Ishikawa (cell line): Measurements from ENCODE around the gene BTBD3.

Experiments used
- CEBPB ChIP-seq: IDR thresholded peaks from 2 replicates; pipeline ENCODE4 v1.6.1; 2012
- CREB1 ChIP-seq: IDR thresholded peaks from 2 replicates; pipeline ENCODE4 v1.6.1; 2012; ENCODE audit warnings: low read depth
- EGR1 ChIP-seq: IDR thresholded peaks from 2 replicates; pipeline ENCODE4 v1.6.1; 2012
- EP300 ChIP-seq: IDR thresholded peaks from 2 replicates; pipeline ENCODE4 v1.6.1; 2012; ENCODE audit warnings: borderline replicate concordance
- FOXM1 ChIP-seq: IDR thresholded peaks from 2 replicates; pipeline ENCODE4 v1.6.1; 2012; ENCODE audit warnings: low read depth, borderline replicate concordance
- NFIC ChIP-seq: IDR thresholded peaks from 2 replicates; pipeline ENCODE4 v1.6.1; 2012
- RAD21 ChIP-seq: IDR thresholded peaks from 2 replicates; pipeline ENCODE4 v1.6.1; 2012; ENCODE audit warnings: low read depth
- REST ChIP-seq: IDR thresholded peaks from 2 replicates; pipeline ENCODE4 v1.6.1; 2012; ENCODE audit warnings: low read depth, mild to moderate bottlenecking
- TAF1 ChIP-seq: IDR thresholded peaks from 2 replicates; pipeline ENCODE4 v1.6.1; 2012; ENCODE audit warnings: low read depth, mild to moderate bottlenecking
- TCF12 ChIP-seq: IDR thresholded peaks from 2 replicates; pipeline ENCODE4 v1.6.1; 2012; ENCODE audit warnings: low read depth
- TEAD4 ChIP-seq: IDR thresholded peaks from 2 replicates; pipeline ENCODE4 v1.6.1; 2012
- YY1 ChIP-seq: IDR thresholded peaks from 2 replicates; pipeline ENCODE4 v1.6.1; 2012; ENCODE audit warnings: low read depth
- ZBTB7A ChIP-seq: IDR thresholded peaks from 2 replicates; pipeline ENCODE4 v1.6.1; 2012; ENCODE audit warnings: low read depth
- TF ChIP-seq, protein P1 (sequence below): IDR thresholded peaks from 2 replicates; pipeline ENCODE4 v1.6.1; 2012
- TF ChIP-seq, protein P2 (sequence below): IDR thresholded peaks from 2 replicates; pipeline ENCODE4 v1.6.1; 2012

BTBD3 gene

DNA sequence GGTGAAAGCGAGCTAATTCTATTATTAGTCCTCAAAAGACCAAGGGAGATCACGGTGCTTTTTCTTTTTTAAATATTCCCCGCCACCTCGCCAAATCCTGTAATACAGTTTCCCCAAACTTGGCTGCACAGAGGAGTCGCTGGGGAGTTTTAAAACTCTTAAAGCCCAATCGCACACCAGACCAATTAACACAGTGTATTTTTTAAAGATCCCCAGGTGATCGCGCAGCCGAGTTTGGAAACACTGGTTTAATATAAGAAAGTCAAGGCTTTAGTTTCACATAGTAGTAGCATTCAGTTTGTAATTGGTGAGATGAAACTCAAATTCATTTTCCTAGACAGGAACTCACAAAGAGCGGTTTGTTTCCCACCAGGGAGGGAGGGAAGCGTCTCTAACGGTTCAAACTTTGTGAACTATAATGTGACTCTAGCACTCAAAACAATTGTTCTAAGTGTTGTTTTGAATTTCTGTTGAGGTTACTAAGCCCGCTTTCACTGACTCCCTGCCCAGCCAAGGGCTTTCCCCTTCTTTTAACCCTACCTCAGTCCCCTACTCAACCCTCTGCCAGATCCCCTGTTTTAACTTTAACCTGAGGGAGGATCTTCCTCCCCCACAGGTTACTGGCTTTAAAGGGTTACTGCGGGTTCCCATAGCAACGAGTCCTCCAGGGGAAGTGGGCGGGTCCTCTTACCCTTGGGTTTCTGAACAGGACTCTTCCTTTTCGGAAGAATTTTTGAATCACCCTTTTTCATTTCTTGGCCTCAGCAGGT lies 25.7 kb upstream of the BTBD3 start:
- TF ChIP-seq FOXM1 (peak; percentile 50; the same call in 1 of the 2 replicates), EGR1 (peak; percentile 20; the same call in 1 of the 2 replicates), EP300 (no peak), CEBPB (no peak)
- TF ChIP-seq, protein P1, sequence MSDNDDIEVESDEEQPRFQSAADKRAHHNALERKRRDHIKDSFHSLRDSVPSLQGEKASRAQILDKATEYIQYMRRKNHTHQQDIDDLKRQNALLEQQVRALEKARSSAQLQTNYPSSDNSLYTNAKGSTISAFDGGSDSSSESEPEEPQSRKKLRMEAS = 0 out of 2 replicates have a peak, but pooled peaks have one; percentile 17

DNA sequence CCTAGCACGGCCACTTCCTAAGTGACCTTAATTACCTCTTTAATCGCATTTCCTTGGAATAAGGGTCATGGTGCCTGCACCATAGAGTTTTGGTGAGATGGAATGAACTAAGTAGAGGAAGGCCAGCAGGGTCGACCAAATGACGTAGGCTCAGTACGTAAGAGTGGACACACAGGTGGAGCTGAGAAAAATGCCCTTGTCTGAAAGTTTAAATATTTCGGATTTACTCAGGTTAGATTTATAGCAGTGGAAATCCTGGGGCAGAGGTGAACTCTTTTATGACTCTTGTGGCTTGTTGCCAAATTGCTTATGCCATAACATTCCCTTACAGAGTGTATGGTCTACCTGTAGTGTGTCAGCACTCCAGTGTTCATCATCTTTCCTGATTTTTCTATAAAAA lies 23.6 kb upstream of the BTBD3 start:
- no peak for TF ChIP-seq CREB1
- TF ChIP-seq NFIC = 0 out of 2 replicates have a peak, but pooled peaks have one; percentile 21

DNA sequence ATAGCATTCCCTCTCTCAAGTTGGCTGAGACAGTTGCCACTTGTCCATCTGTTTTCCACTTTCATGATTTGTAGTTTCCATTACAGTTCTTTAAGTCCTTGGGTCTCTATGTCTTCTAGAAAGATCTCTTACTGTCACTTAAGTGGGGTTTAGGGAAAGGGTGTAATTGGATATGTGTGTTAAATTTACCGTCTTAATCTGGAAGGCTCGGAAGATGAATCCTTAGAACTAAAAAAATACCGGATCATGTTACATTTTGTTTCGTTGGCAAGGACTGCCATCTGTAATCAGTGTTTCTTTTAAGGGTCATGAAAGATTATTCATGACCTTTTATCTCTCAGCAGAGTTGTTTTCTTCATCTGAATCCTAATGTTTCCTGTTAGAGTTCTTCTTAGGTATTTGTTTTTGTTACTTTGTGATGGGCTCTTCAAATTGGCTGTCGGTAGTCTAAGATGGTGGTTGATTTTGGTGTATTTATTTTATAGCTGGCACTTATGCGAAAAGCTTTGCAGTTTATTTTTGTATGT lies 21.8 kb upstream of the BTBD3 start:
- TF ChIP-seq CEBPB (no peak), TEAD4 (no peak), EGR1 (no peak), ZBTB7A (no peak), YY1 (no peak), RAD21 (no peak), FOXM1 (no peak), TCF12 (no peak), EP300 (no peak), NFIC (no peak), TAF1 (no peak), CREB1 (no peak), REST (no peak)
- TF ChIP-seq, protein P1 = no peak
- TF ChIP-seq, protein P2, sequence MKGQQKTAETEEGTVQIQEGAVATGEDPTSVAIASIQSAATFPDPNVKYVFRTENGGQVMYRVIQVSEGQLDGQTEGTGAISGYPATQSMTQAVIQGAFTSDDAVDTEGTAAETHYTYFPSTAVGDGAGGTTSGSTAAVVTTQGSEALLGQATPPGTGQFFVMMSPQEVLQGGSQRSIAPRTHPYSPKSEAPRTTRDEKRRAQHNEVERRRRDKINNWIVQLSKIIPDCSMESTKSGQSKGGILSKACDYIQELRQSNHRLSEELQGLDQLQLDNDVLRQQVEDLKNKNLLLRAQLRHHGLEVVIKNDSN = no peak

- TF ChIP-seq CREB1 (no peak), YY1 (no peak), EGR1 (no peak), FOXM1 (no peak), NFIC (no peak), EP300 (no peak), CEBPB (no peak), TCF12 (no peak), REST (no peak), RAD21 (no peak), ZBTB7A (no peak), TAF1 (no peak), TEAD4 (no peak)
- TF ChIP-seq, protein P1 = no peak
- TF ChIP-seq, protein P2 = no peak
Measured at GRCh38 chr20:11901127-11901526, 16.6 kb upstream of the BTBD3 start.

- TF ChIP-seq, protein P1 = no peak
- TF ChIP-seq CREB1 (no peak), RAD21 (no peak), FOXM1 (no peak), EGR1 (no peak), NFIC (no peak), TEAD4 (no peak), EP300 (no peak)
Measured at GRCh38 chr20:11902285-11902697, 15.4 kb upstream of the BTBD3 start.
